K562 (cell line): ENCODE measurements around the gene GNA15. TPM values are rescaled to one million over a fixed set of nuclear protein-coding genes. Genes with fewer than 3 reads are reported as not detected.

Experiments used
- ATAC-seq: fragments of 200-7000 bp; cut with Tn5 transposase; 3 replicates; pipeline ENCODE4 v1.9.1; 2020; ENCODE audit warnings: moderate library complexity
- BruUV-seq: library from RNA; stranded (reverse); fragments of 400-500 nt; replicated peaks from 2 replicates; lab custom pipeline; 2021; lab: Mats Ljungman, UMichigan
- CTCF ChIA-PET: fragments of 300-600 bp; formaldehyde crosslinking; extraction: SDS; loops from one replicate; lab custom pipeline; 2021; ENCODE audit warnings: low intra/inter-chr PET ratio; lab: Yijun Ruan, JAX
- POLR2A ChIA-PET: fragments of 300-600, 350-650 bp; sonication (Branson Sonifier 250); formaldehyde crosslinking; extraction: SDS; loops from one replicate; lab custom pipeline; 2021; ENCODE audit warnings: antibody characterized with exemption, inconsistent platforms; lab: Yijun Ruan, JAX
- DNase-seq, 4 experiments: peaks; one replicate each; pipeline versions ENCODE4 v3.0.0 to v3.0.0-alpha.2; 2011 to 2018; ENCODE audit warnings: low spot score in 3 of 4, mixed read lengths in 3 of 4; ENCODE audit errors: extremely low read depth in 1 of 4
- FAIRE-seq: peaks from 2 replicates; lab custom pipeline; 2011; peaks lifted over from hg19 to GRCh38; lab: Jason Lieb, UNC
- H2AFZ ChIP-seq: 2 replicates; pipeline ENCODE4 v1.6.0; 2011; ENCODE audit warnings: low read depth, low read length, control low read depth, inconsistent platforms
- H3K27ac ChIP-seq: fragments of 200-600 bp; 3 replicates; pipeline ENCODE4 v1.8.0; 2011; ENCODE audit warnings: low read depth, mild to moderate bottlenecking, control low read depth, inconsistent platforms, low read length, moderate library complexity, mixed read lengths; ENCODE audit errors: extremely low read depth
- H3K27me3 ChIP-seq, 2 experiments: fragments of 300-600 bp in 1 of 2; 2 replicates in 1 of 2; 3 replicates in 1 of 2; pipeline versions ENCODE4 v1.6.0 to v1.8.0; 2011; ENCODE audit warnings: inconsistent platforms in 2 of 2, low read length in 2 of 2, mild to moderate bottlenecking in 1 of 2, mixed read lengths in 1 of 2, moderate library complexity in 1 of 2; ENCODE audit not compliant: control insufficient read depth in 2 of 2, insufficient read depth in 2 of 2
- H3K36me3 ChIP-seq: fragments of 300-600 bp; 3 replicates; pipeline ENCODE4 v1.8.0; 2011; ENCODE audit warnings: mild to moderate bottlenecking, low read length, inconsistent platforms; ENCODE audit not compliant: control insufficient read depth, insufficient read depth
- H3K4me1 ChIP-seq, 2 experiments: fragments of 200-600 bp in 1 of 2; replicated peaks in 1 of 2; 2 replicates in 1 of 2; 3 replicates in 1 of 2; pipeline versions ENCODE4 v1.5.1 to v1.8.0; 2011; ENCODE audit warnings: inconsistent platforms in 2 of 2, low read length in 2 of 2, mild to moderate bottlenecking in 1 of 2, mixed read lengths in 1 of 2, moderate library complexity in 1 of 2; ENCODE audit not compliant: control insufficient read depth in 2 of 2, insufficient read depth in 2 of 2
- H3K4me2 ChIP-seq: 2 replicates; pipeline ENCODE4 v1.6.1; 2011; ENCODE audit warnings: low read length, control low read depth, inconsistent platforms, mixed read lengths; ENCODE audit not compliant: insufficient read depth
- H3K4me3 ChIP-seq: fragments of 200-600 bp; sonication (generic), shearing (Covaris generic); 2 replicates; pipeline ENCODE4 v1.5.1; 2016; ENCODE audit warnings: control low read depth, inconsistent platforms
- H3K79me2 ChIP-seq: fragments of 200-600 bp; 3 replicates; pipeline ENCODE4 v1.8.0; 2011; ENCODE audit warnings: low read length, inconsistent platforms; ENCODE audit not compliant: control insufficient read depth, insufficient read depth
- H3K9ac ChIP-seq, 2 experiments: 2 replicates each; pipeline versions ENCODE4 v1.6.0 to v1.6.1; 2011; ENCODE audit warnings: low read depth in 2 of 2, low read length in 2 of 2, control low read depth in 1 of 2, inconsistent platforms in 1 of 2, mild to moderate bottlenecking in 1 of 2, mixed read lengths in 1 of 2; ENCODE audit not compliant: insufficient read depth in 1 of 2
- H3K9me1 ChIP-seq: one replicate; pipeline ENCODE4 v1.6.0; 2011; ENCODE audit warnings: inconsistent platforms, mild to moderate bottlenecking, low read length, moderate library complexity; ENCODE audit not compliant: control insufficient read depth, insufficient read depth
- H3K9me3 ChIP-seq: replicated peaks from 2 replicates; pipeline ENCODE4 v1.5.1; 2011; ENCODE audit warnings: low read depth, low read length, inconsistent platforms; ENCODE audit not compliant: control insufficient read depth, insufficient read depth
- H4K20me1 ChIP-seq: replicated peaks from 2 replicates; pipeline ENCODE4 v1.6.1; 2011; ENCODE audit warnings: low read length, inconsistent platforms, mixed read lengths; ENCODE audit not compliant: control insufficient read depth, insufficient read depth
- CREB3 ChIP-seq: fragments of 450-650 bp; conservative IDR thresholded peaks from 2 replicates; pipeline ENCODE4 v1.6.1; 2016; ENCODE audit warnings: missing genetic modification characterization, low read depth, mild to moderate bottlenecking, missing compliant biosample characterization, moderate library complexity
- CREBBP ChIP-seq: IDR thresholded peaks from one replicate; pipeline ENCODE4 v1.6.1; 2012; ENCODE audit warnings: low read depth, mild to moderate bottlenecking, control low read depth, inconsistent platforms, low read length
- FOXA3 ChIP-seq, 2 experiments: fragments of 450-650 bp in 1 of 2; sonication (generic) in 1 of 2; formaldehyde crosslinking; IDR thresholded peaks in 1 of 2; conservative IDR thresholded peaks in 1 of 2; 2 replicates each; pipeline versions ENCODE4 v1.4.0 to v1.8.0; 2020 to 2022; ENCODE audit warnings: mild to moderate bottlenecking in 2 of 2, missing genetic modification reagents in 1 of 2
- GATAD2A ChIP-seq: fragments of 450-650 bp; IDR thresholded peaks from 2 replicates; pipeline ENCODE4 v1.6.1; 2017
- JUNB ChIP-seq: fragments of 450-650 bp; formaldehyde crosslinking; conservative IDR thresholded peaks from 2 replicates; pipeline ENCODE4 v1.4.0; 2020; ENCODE audit warnings: mild to moderate bottlenecking
- MXD1 ChIP-seq: fragments of 250-450 bp; sonication (Bioruptor Pico); IDR thresholded peaks from 2 replicates; pipeline ENCODE4 v1.8.0; 2021; ENCODE audit warnings: borderline replicate concordance, mild to moderate bottlenecking, moderate library complexity; ENCODE audit not compliant: poor library complexity, severe bottlenecking
- NR2C2 ChIP-seq, 2 experiments: fragments of 200-800 bp in 1 of 2; sonication (Bioruptor generic) in 1 of 2; sonication (generic) in 1 of 2; formaldehyde crosslinking in 1 of 2; IDR thresholded peaks; 2 replicates each; pipeline versions ENCODE4 v1.6.1 to v1.8.0; 2016 to 2022; ENCODE audit warnings: mild to moderate bottlenecking in 1 of 2, missing compliant biosample characterization in 1 of 2, missing genetic modification characterization in 1 of 2, missing genetic modification reagents in 1 of 2
- POLR3A ChIP-seq: IDR thresholded peaks from 2 replicates; pipeline ENCODE4 v1.6.1; 2011; ENCODE audit warnings: borderline replicate concordance, mild to moderate bottlenecking, moderate library complexity; ENCODE audit not compliant: insufficient read length, insufficient read depth; ENCODE audit errors: extremely low read depth
- POU5F1 ChIP-seq: fragments of 150-350 bp; IDR thresholded peaks from 2 replicates; pipeline ENCODE4 v1.6.1; 2014; ENCODE audit warnings: borderline replicate concordance, low read length, low read depth, mild to moderate bottlenecking; ENCODE audit not compliant: partially characterized antibody
- PTRF ChIP-seq: fragments of 450-650 bp; IDR thresholded peaks from 2 replicates; pipeline ENCODE4 v1.6.1; 2016; ENCODE audit warnings: mild to moderate bottlenecking, missing genetic modification characterization, missing compliant biosample characterization
- SAFB ChIP-seq: fragments of 200-400 bp; formaldehyde crosslinking; IDR thresholded peaks from 2 replicates; pipeline ENCODE4 v1.6.1; 2017; ENCODE audit warnings: low read depth, low read length, borderline replicate concordance
- TCF7L2 ChIP-seq: fragments of 150-350 bp; IDR thresholded peaks from 2 replicates; pipeline ENCODE4 v1.6.1; 2016; ENCODE audit warnings: low read depth, mild to moderate bottlenecking, low read length, moderate library complexity
- USF2 ChIP-seq: sonication (generic); formaldehyde crosslinking; IDR thresholded peaks from 2 replicates; pipeline ENCODE4 v1.5.0; 2020; ENCODE audit warnings: missing genetic modification reagents
- ZBED1 ChIP-seq: IDR thresholded peaks from 2 replicates; pipeline ENCODE4 v1.6.1; 2014
- ZNF121 ChIP-seq: sonication (generic); formaldehyde crosslinking; conservative IDR thresholded peaks from 2 replicates; pipeline ENCODE4 v1.8.0; 2022; ENCODE audit warnings: missing genetic modification reagents
- ZNF212 ChIP-seq: fragments of 450-650 bp; formaldehyde crosslinking; IDR thresholded peaks from 2 replicates; pipeline ENCODE4 v1.4.0; 2020; ENCODE audit warnings: mild to moderate bottlenecking
- ZNF282 ChIP-seq: sonication (generic); formaldehyde crosslinking; IDR thresholded peaks from 2 replicates; pipeline ENCODE4 v1.8.1; 2023; ENCODE audit warnings: missing genetic modification reagents
- ZNF316 ChIP-seq: fragments of 450-650 bp; IDR thresholded peaks from 2 replicates; pipeline ENCODE4 v1.6.1; 2016
- ZNF766 ChIP-seq: fragments of 200-800 bp; sonication (Bioruptor generic); conservative IDR thresholded peaks from 2 replicates; pipeline ENCODE4 v1.6.1; 2016; ENCODE audit warnings: missing genetic modification characterization, missing compliant biosample characterization
- WGBS: fragments of 100-300 bp; shearing (Covaris generic); methylation state at CpG from one replicate; pipeline ENCODE4 v1.1.6; 2016; ENCODE audit warnings: low coverage, mixed read lengths; ENCODE audit not compliant: insufficient coverage; ENCODE audit errors: missing lambda C conversion rate; 5-methylcytosine and 5-hydroxymethylcytosine counted together
- in situ Hi-C: fragments of 300-500 bp; cut with MboI; formaldehyde crosslinking; loops from 4 replicates; pipeline ENCODE4 v1.15.0; 2018; ENCODE audit warnings: inconsistent platforms, mixed read lengths
- intact Hi-C: fragments of 100-400 bp; cut with micrococcal nuclease; formaldehyde crosslinking; loops from 2 replicates; pipeline ENCODE4 v1.14.2; 2022
- polyA plus RNA-seq, 8 experiments: library from polyadenylated mRNA; depleted of rRNA in 4 of 8; stranded (reverse) in 5 of 8; unstranded in 3 of 8; fragments of >200 nt; fragmentation: Nextera tagmentation in 2 of 8; fragmentation: Illumina TruSeq in 1 of 8; extraction: Ambion mirVana in 2 of 8; extraction: Trizol in 1 of 8; gene quantifications; 2 replicates each; pipeline versions ENCODE4 v1.2.1 to v1.2.3, GENCODE V29; 2011 to 2014; ENCODE audit warnings: inconsistent platforms in 1 of 8, missing spikeins in 1 of 8
- total RNA-seq, 7 experiments: library from RNA; depleted of rRNA in 6 of 7; stranded (reverse); fragments of >200 nt in 6 of 7; fragmentation: Illumina TruSeq in 2 of 7; extraction: Trizol in 2 of 7; gene quantifications; 2 replicates each; pipeline versions ENCODE4 v1.2.1 to v1.2.3, GENCODE V29; 2011 to 2021; ENCODE audit warnings: low replicate concordance in 1 of 7

The GNA15 gene
- total and polyA plus RNA-seq, 9 of the 15 experiments (the other 6 are each of a cell fraction or from before 2014, with no cell fraction given): 0.03 to 0.24 (median 0.11) TPM; not detected in 1

GRCh38 chr19:3163943-3164342 is 28.1 kb downstream of the GNA15 start:
- no peak overlapping the region for H3K27ac ChIP-seq
- no peak overlapping the region for H3K4me3 ChIP-seq
- H3K79me2 ChIP-seq: no peaks in the 10 kb centered on the region
- WGBS: 45% methylated on average over 7 of the region's 7 CpGs
- H3K9ac ChIP-seq: no peak overlapping the region; a peak in 1 of 4 replicates
- DNase-seq (no peak), FAIRE-seq (no peak), ATAC-seq (no peak)
- H3K27me3 ChIP-seq: no peaks in the 10 kb centered on the region
- in situ Hi-C loops: no loop called here
- H3K4me2 ChIP-seq: peak overlapping the region; percentile 70; the same call in 1 of the 2 replicates
- peaks cover 8% of the 10 kb centered on the region for H3K9me3 ChIP-seq
- H4K20me1 ChIP-seq: no peaks in the 10 kb centered on the region
- H3K9me1 ChIP-seq: no peaks in the 10 kb centered on the region
- TF ChIP-seq NR2C2 (CRISPR knock-in tag; IDR thresholded peaks at IDR 0.05): no peak
- no peak for TF ChIP-seq NR2C2 (tag; IDR thresholded peaks at IDR 0.05)
- TF ChIP-seq ZNF766 (CRISPR knock-in tag): no peak
- TF ChIP-seq ZNF316: no peak
- no peak for TF ChIP-seq TCF7L2
- TF ChIP-seq GATAD2A: no peak
- TF ChIP-seq SAFB: no peak
- no peak for TF ChIP-seq USF2
- no peak for TF ChIP-seq PTRF (tag)
- no peak for TF ChIP-seq CREBBP
- no peak for TF ChIP-seq ZNF212 (CRISPR knock-in tag)
- no peak for TF ChIP-seq CREB3 (tag)
- TF ChIP-seq POLR3A: no peak
- TF ChIP-seq MXD1: no peak
- TF ChIP-seq ZBED1: no peak
- no peak for TF ChIP-seq ZNF121
- no peak for TF ChIP-seq POU5F1
- no peak for TF ChIP-seq FOXA3 (CRISPR knock-in tag; conservative IDR thresholded peaks at IDR 0.05 in 1 of 2, IDR thresholded peaks at IDR 0.05 in 1 of 2)
- TF ChIP-seq JUNB (CRISPR knock-in tag): no peak
- no peak for TF ChIP-seq ZNF282
- ChIA-PET POLR2A (no interaction called here), CTCF (interaction anchor here (0.6 to 1.5 kb wide), 6 partner anchors 35 to 213 kb away, joined by 3 to 10 read pairs (median 6); no protein-coding TSS in a partner anchor)
- no TSS peak for BruUV-seq
- intact Hi-C loops: loop anchor here (1.0 to 2.0 kb wide), 4 partner anchors 35 to 213 kb away; no protein-coding TSS in a partner anchor
- no peaks in the 10 kb centered on the region for H3K36me3 ChIP-seq
- peak overlapping the region; percentile 91 for H2AFZ ChIP-seq
- peaks cover 4 to 13% of the 10 kb centered on the region in 2 experiments; a peak in 3 of 5 replicates for H3K4me1 ChIP-seq
